Liver (tissue), 9 donors: Measurements from ENCODE around the gene MALAT1. TPM values are rescaled to one million over a fixed set of nuclear protein-coding genes. Genes with fewer than 3 reads are reported as not detected.
A peak's percentile ranks its signal among the peaks of the same experiment; 100 is the strongest.

Experiments
- DNase-seq: peaks from one replicate; pipeline ENCODE4 v3.0.0-alpha.2; 2017; ENCODE audit warnings: low spot score
- H3K27ac ChIP-seq, 2 donors: one replicate each; pipeline ENCODE4 v1.7.0; 2013; ENCODE audit warnings: inconsistent platforms in 2 of 2, low read length in 2 of 2, control low read depth in 1 of 2, low read depth in 1 of 2, mild to moderate bottlenecking in 1 of 2
- H3K27me3 ChIP-seq, 4 donors: one replicate each; pipeline versions ENCODE4 v1.6.1 to v1.7.0; 2013; ENCODE audit warnings: low read length in 3 of 4, inconsistent platforms in 1 of 4, mild to moderate bottlenecking in 1 of 4, moderate library complexity in 1 of 4; ENCODE audit not compliant: control insufficient read depth in 4 of 4, insufficient read depth in 4 of 4
- H3K36me3 ChIP-seq, 4 donors: one replicate each; pipeline versions ENCODE4 v1.6.1 to v1.7.0; 2013; ENCODE audit warnings: low read length in 3 of 4, mild to moderate bottlenecking in 3 of 4, low read depth in 1 of 4, moderate library complexity in 1 of 4; ENCODE audit not compliant: control insufficient read depth in 4 of 4, insufficient read depth in 3 of 4
- H3K4me1 ChIP-seq, 4 donors: one replicate each; pipeline versions ENCODE4 v1.6.1 to v1.7.0; 2013; ENCODE audit warnings: low read length in 3 of 4, mild to moderate bottlenecking in 3 of 4, moderate library complexity in 1 of 4; ENCODE audit not compliant: control insufficient read depth in 4 of 4, insufficient read depth in 4 of 4
- H3K4me3 ChIP-seq, 3 donors: one replicate each; pipeline versions ENCODE4 v1.6.1 to v1.7.0; 2013; ENCODE audit warnings: low read length in 3 of 3, control low read depth in 1 of 3, low read depth in 1 of 3, mild to moderate bottlenecking in 1 of 3
- H3K9ac ChIP-seq, 2 donors: one replicate each; pipeline ENCODE4 v1.7.0; 2013; ENCODE audit warnings: low read length in 2 of 2, mild to moderate bottlenecking in 2 of 2, moderate library complexity in 2 of 2, control low read depth in 1 of 2, low read depth in 1 of 2
- H3K9me3 ChIP-seq, 4 donors: one replicate each; pipeline versions ENCODE4 v1.6.1 to v1.7.0; 2013; ENCODE audit warnings: low read length in 3 of 4; ENCODE audit not compliant: control insufficient read depth in 4 of 4
- ATF3 ChIP-seq: IDR thresholded peaks from 2 replicates; pipeline ENCODE4 v1.6.1; 2016; ENCODE audit warnings: antibody characterized with exemption
- EGR1 ChIP-seq, 2 donors: IDR thresholded peaks; 2 replicates each; pipeline ENCODE4 v1.6.1; 2016 to 2018; ENCODE audit warnings: antibody characterized with exemption in 2 of 2, low read depth in 2 of 2
- FOXA1 ChIP-seq: IDR thresholded peaks from 2 replicates; pipeline ENCODE4 v1.6.1; 2016; ENCODE audit warnings: antibody characterized with exemption
- FOXA2 ChIP-seq: IDR thresholded peaks from 2 replicates; pipeline ENCODE4 v1.6.1; 2016; ENCODE audit warnings: antibody characterized with exemption
- GABPA ChIP-seq, 2 donors: IDR thresholded peaks in 1 of 2; conservative IDR thresholded peaks in 1 of 2; 2 replicates each; pipeline ENCODE4 v1.6.1; 2016; ENCODE audit warnings: antibody characterized with exemption in 2 of 2, mild to moderate bottlenecking in 1 of 2, moderate library complexity in 1 of 2
- HNF4A ChIP-seq, 2 donors: conservative IDR thresholded peaks; 2 replicates each; pipeline ENCODE4 v1.6.1; 2016; ENCODE audit warnings: antibody characterized with exemption in 2 of 2, mild to moderate bottlenecking in 2 of 2
- HNF4G ChIP-seq: IDR thresholded peaks from 2 replicates; pipeline ENCODE4 v1.6.1; 2016; ENCODE audit warnings: antibody characterized with exemption
- JUND ChIP-seq, 2 donors: IDR thresholded peaks; 2 replicates each; pipeline ENCODE4 v1.6.1; 2016; ENCODE audit warnings: antibody characterized with exemption in 2 of 2
- MAX ChIP-seq: IDR thresholded peaks from 2 replicates; pipeline ENCODE4 v1.6.1; 2016; ENCODE audit warnings: antibody characterized with exemption
- NR2F2 ChIP-seq: IDR thresholded peaks from 2 replicates; pipeline ENCODE4 v1.6.1; 2016; ENCODE audit warnings: antibody characterized with exemption
- REST ChIP-seq: IDR thresholded peaks from 2 replicates; pipeline ENCODE4 v1.6.1; 2016; ENCODE audit warnings: antibody characterized with exemption, mild to moderate bottlenecking
- RXRA ChIP-seq, 2 donors: IDR thresholded peaks; 2 replicates each; pipeline ENCODE4 v1.6.1; 2017 to 2018; ENCODE audit warnings: antibody characterized with exemption in 2 of 2, mild to moderate bottlenecking in 1 of 2
- SP1 ChIP-seq: IDR thresholded peaks from 2 replicates; pipeline ENCODE4 v1.6.1; 2018; ENCODE audit warnings: antibody characterized with exemption, mild to moderate bottlenecking
- TAF1 ChIP-seq: conservative IDR thresholded peaks from 2 replicates; pipeline ENCODE4 v1.6.1; 2016; ENCODE audit warnings: antibody characterized with exemption, mild to moderate bottlenecking
- YY1 ChIP-seq: IDR thresholded peaks from 2 replicates; pipeline ENCODE4 v1.6.1; 2016; ENCODE audit warnings: antibody characterized with exemption, mild to moderate bottlenecking
- ZBTB33 ChIP-seq: IDR thresholded peaks from 2 replicates; pipeline ENCODE4 v1.6.1; 2016; ENCODE audit warnings: antibody characterized with exemption
- WGBS: extraction: QIAGEN DNeasy Blood & Tissue Kit; methylation state at CpG from one replicate; pipeline ENCODE4 v1.1.7; 2013; 5-methylcytosine and 5-hydroxymethylcytosine counted together
- polyA plus RNA-seq, 2 donors: library from polyadenylated mRNA; stranded (reverse) in 1 of 2; unstranded in 1 of 2; fragments of 200-250 nt in 1 of 2; fragments of >200 nt in 1 of 2; fragmentation: Nextera tagmentation in 1 of 2; extraction: Ambion mirVana in 1 of 2; gene quantifications; one replicate each; pipeline versions ENCODE4 v1.2.1 to v1.2.3, GENCODE V29; 2013 to 2015
- total RNA-seq, 2 donors: library from RNA; depleted of rRNA; stranded (reverse); fragments of >200 nt; gene quantifications; one replicate each; pipeline ENCODE4 v1.2.3, GENCODE V29; 2014
- donor health status: healthy.
- donor health status: healthy.
- donor health status: healthy.
- donor health status: healthy.
- donor health status: healthy.

MALAT1 gene
- total and polyA plus RNA-seq, 4 donors = 11.9 to 8,306 (median 3,778) TPM

- TF ChIP-seq ZBTB33 = no peak
- TF ChIP-seq RXRA (IDR thresholded peaks at IDR 0.05) = peak in 1 of 2 donors; percentile 38
- no peak for TF ChIP-seq FOXA1
- no peak for TF ChIP-seq NR2F2
- no peak for TF ChIP-seq ATF3
- peak; percentile 34 for TF ChIP-seq MAX
Observed at GRCh38 chr11:65477149-65477965, 21.5 kb upstream of the MALAT1 start (continued).

GRCh38 chr11:65478388-65479183, 20.3 kb upstream of the MALAT1 start:
- DNase-seq = no peak
- H3K4me3 ChIP-seq = peak overlapping the region in 1 of 3 donors; percentile 3
- peaks cover 7 to 27% (median 20%) of the 10 kb centered on the region in 4 donors for H3K4me1 ChIP-seq
- H3K36me3 ChIP-seq = no peaks in the 10 kb centered on the region
- peak overlapping the region; percentile 54 to 72 for H3K9ac ChIP-seq
- H3K9me3 ChIP-seq = no peaks in the 10 kb centered on the region
- no peak for TF ChIP-seq TAF1
- peak in 1 of 2 donors; percentile 5 for TF ChIP-seq RXRA (IDR thresholded peaks at IDR 0.05)
- 42% methylated on average over 33 of the region's 33 CpGs for WGBS
- H3K27me3 ChIP-seq = no peaks in the 10 kb centered on the region
- peak overlapping the region; percentile 92 to 93 for H3K27ac ChIP-seq

- H3K36me3 ChIP-seq = no peaks in the 10 kb centered on the region
- peaks cover 7 to 27% (median 20%) of the 10 kb centered on the region in 4 donors for H3K4me1 ChIP-seq
- peak overlapping the region; percentile 92 to 93 for H3K27ac ChIP-seq
- WGBS = 62% methylated on average over 11 of the region's 11 CpGs
- no peaks in the 10 kb centered on the region for H3K27me3 ChIP-seq
- no peaks in the 10 kb centered on the region for H3K9me3 ChIP-seq
- H3K4me3 ChIP-seq = peak overlapping the region in 1 of 3 donors; percentile 3
- DNase-seq = no peak
- H3K9ac ChIP-seq = peak overlapping the region; percentile 40 to 72
- peak; percentile 74 for TF ChIP-seq FOXA1
- peak in 1 of 2 donors; percentile 24 for TF ChIP-seq JUND (IDR thresholded peaks at IDR 0.05)
- TF ChIP-seq HNF4G = no peak
- peak in 1 of 2 donors; percentile 45 for TF ChIP-seq RXRA (IDR thresholded peaks at IDR 0.05)
- peak; percentile 49 to 61 for TF ChIP-seq HNF4A (conservative IDR thresholded peaks at IDR 0.05)
- TF ChIP-seq SP1 = peak; percentile 53
- no peak for TF ChIP-seq EGR1 (IDR thresholded peaks at IDR 0.05; ENCODE audit: low read depth in 2 of 2)
- TF ChIP-seq GABPA (IDR thresholded peaks at IDR 0.05 in 1 of 2, conservative IDR thresholded peaks at IDR 0.05 in 1 of 2) = no peak
- no peak for TF ChIP-seq ATF3
- TF ChIP-seq ZBTB33 = peak; percentile 22
- TF ChIP-seq YY1 = peak; percentile 27
- TF ChIP-seq REST = peak; percentile 55
- peak; percentile 27 for TF ChIP-seq MAX
- peak; percentile 91 for TF ChIP-seq FOXA2
Observed at GRCh38 chr11:65479184-65480145, 19.4 kb upstream of the MALAT1 start.
